Measurements from ENCODE around the gene PIM1.
"Not testable (repeated sequence)": the region's sequence is repeated elsewhere in the genome, so short reads cannot be mapped to it uniquely, and the experiment has no call there.

The PIM1 gene

GRCh38 chr6:37171970-37172812, 2.2 kb downstream of the PIM1 start:
- DNase-seq = peak; percentile 97

DNA sequence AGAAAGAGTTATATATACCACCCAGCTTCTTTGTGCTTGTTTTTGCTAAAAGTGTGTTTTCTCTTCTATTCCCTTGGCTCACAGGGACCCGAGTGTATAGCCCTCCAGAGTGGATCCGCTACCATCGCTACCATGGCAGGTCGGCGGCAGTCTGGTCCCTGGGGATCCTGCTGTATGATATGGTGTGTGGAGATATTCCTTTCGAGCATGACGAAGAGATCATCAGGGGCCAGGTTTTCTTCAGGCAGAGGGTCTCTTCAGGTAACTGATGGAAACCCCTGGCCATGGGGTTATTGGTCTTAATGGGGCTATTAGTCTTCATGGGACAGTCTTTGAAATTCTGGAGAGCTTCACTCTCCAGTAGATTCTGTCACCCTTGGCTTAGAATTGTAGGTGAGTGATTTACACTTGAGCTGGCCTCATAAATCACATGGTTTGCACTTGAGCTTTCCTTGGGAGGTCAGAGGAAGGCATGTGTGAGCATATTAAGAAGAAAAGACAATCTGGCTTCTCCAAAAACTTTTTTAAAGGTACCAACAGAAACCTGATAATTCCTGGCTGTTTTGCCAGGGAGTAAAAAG, 3.0 kb downstream of the PIM1 start:
- DNase-seq = no peak

DNA sequence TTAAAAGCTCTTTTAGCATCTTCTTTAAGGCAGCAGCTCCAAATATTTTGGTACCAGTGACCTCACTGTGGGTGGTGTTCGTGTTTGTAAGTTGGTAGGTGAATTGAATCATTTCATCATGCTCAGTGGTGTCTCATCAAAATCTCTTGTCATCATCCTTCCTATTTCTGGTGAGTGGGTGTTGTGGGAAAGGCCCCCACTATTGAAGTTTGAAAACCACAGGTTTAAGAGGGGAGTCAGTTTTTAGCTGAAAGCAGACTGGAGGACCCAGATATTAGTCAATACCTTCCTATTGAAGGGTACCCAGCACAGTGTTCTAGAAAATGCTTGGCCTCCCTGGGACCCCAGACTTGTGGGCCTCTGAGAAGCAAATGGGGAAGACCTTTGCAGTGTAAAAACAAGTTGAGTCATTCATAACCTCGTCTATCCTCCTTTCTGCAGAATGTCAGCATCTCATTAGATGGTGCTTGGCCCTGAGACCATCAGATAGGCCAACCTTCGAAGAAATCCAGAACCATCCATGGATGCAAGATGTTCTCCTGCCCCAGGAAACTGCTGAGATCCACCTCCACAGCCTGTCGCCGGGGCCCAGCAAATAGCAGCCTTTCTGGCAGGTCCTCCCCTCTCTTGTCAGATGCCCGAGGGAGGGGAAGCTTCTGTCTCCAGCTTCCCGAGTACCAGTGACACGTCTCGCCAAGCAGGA, 3.7 kb downstream of the PIM1 start:
- DNase-seq = peak; percentile 49

DNA sequence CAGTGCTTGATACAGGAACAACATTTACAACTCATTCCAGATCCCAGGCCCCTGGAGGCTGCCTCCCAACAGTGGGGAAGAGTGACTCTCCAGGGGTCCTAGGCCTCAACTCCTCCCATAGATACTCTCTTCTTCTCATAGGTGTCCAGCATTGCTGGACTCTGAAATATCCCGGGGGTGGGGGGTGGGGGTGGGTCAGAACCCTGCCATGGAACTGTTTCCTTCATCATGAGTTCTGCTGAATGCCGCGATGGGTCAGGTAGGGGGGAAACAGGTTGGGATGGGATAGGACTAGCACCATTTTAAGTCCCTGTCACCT, 4.2 kb downstream of the PIM1 start:
- DNase-seq = no peak

GRCh38 chr6:37174515-37175331, 4.8 kb downstream of the PIM1 start:
- no peak for DNase-seq

DNA sequence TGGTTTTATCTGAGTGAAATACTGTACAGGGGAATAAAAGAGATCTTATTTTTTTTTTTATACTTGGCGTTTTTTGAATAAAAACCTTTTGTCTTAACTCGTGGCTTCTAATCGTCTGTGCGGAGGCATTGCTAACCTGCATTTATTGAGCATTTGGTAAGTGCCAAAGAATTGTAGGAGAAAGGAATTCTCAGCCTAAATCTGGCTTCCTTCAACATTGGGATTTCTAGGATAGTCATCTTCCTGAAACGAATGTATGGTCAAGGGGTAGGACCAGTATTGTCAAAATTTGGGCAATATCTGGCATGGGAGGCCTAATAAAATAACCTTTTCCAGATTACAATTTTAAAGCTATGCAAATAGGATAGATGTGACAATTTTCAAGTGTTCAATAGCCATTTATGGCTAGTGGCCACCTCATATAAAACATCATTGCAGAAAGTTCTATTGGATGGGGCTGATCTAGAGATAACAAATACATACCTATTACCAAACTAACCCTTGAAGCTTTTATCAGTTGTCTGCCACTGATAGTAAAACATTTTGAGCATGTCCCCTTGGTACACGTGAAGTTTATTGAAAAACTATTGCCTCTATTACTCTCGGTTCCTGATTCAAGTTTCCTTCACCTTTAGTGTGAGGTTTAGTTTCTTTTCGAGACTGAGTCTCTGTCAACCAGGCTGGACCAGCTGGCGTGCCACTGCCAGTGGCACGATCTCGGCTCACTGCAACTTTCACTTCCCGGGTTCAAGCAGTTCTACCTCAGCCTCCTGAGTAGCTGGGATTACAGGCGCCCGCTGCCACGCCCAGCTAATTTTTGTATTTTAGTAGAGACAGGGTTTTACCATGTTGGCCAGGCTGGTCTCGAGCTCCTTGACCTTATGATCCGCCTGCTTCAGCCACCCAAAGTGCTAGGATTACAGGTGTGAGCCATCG, 5.6 kb downstream of the PIM1 start:
- no peak for DNase-seq

- no peak for DNase-seq
Observed at GRCh38 chr6:37176268-37177076, 6.5 kb downstream of the PIM1 start.

GRCh38 chr6:37177077-37177934, 7.4 kb downstream of the PIM1 start:
- no peak for DNase-seq

DNA sequence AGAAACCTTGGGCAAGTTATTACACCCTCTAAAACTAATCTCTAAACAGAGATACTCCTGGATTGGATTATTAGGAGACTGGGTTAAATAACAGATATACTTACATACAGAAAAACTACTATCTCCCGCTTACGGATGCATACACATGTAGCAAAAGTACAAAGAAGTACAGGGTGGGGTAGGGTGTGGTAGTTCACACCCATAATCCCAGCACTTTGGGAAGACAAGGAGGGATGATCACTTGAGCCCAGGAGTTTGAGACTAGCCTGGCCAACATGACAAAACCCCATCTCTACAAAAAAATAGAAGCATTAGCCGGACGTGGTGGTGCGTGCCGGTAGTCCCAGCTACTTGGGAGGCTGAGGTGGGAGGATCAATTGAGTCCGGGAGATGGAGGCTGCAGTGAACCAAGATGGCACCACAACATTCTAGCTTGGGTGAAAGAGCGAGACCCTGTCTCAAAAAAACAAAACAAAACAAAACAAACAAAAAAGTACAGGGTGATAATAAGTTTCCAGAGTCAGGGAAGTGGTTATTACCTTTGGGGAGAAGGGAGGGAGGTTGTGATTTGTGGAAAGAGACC, 8.1 kb downstream of the PIM1 start:
- no peak for DNase-seq

DNA sequence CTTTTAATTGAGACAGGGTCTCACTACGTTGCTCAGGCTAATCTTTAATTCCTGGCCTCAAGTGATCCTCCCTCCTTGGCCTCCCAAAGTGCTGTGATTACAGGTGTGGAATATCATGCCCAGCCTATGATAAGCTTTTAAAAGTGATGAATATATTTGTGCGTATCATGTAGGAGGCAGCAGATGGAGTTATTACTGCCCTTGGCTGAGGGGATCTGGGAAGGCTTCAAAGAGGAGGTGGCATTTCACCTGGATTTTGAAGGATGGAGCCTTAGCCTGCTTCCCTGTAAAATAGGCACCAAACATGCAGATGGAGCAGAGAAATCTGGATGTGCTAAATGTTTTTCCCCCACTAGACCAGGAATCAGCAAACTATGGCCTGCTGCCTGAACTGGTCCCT, 10.1 kb downstream of the PIM1 start:
- no peak for DNase-seq

- DNase-seq = not testable (repeated sequence)
Observed at GRCh38 chr6:37180610-37181009, 10.7 kb downstream of the PIM1 start.

GRCh38 chr6:37182736-37183590, 13.0 kb downstream of the PIM1 start:
- DNase-seq = peak; percentile 81

GRCh38 chr6:37185949-37186720, 16.2 kb downstream of the PIM1 start:
- DNase-seq = not testable (repeated sequence)

- no peak for DNase-seq
Observed at GRCh38 chr6:37187321-37188022, 17.5 kb downstream of the PIM1 start.

GRCh38 chr6:37188962-37189510, 19.1 kb downstream of the PIM1 start:
- DNase-seq = no peak

GRCh38 chr6:37190159-37190535, 20.2 kb downstream of the PIM1 start:
- no peak for DNase-seq

GRCh38 chr6:37192666-37193065, 22.7 kb downstream of the PIM1 start:
- no peak for DNase-seq
